Omental fat pad (tissue), 4 donors: ENCODE results near the gene COL27A1. TPM values are rescaled to one million over a fixed set of nuclear protein-coding genes. Genes with fewer than 3 reads are reported as not detected.

Experiments
- ATAC-seq: fragments of 150-250 bp; one replicate; pipeline ENCODE4 v1.9.1; 2016; ENCODE audit warnings: mild to moderate bottlenecking, moderate library complexity; ENCODE audit not compliant: low FRiP score
- DNase-seq: peaks from one replicate; pipeline ENCODE4 v3.0.0-alpha.2; 2019; ENCODE audit warnings: low spot score
- CTCF ChIP-seq, 3 donors: fragments of 450-650 bp; IDR thresholded peaks; one replicate each; pipeline ENCODE4 v1.5.1; 2016 to 2017; ENCODE audit warnings: antibody characterized with exemption in 3 of 3, mild to moderate bottlenecking in 3 of 3, moderate library complexity in 2 of 3
- total RNA-seq, 4 donors: library from RNA; depleted of rRNA; stranded (reverse); fragments of >200 nt; gene quantifications; one replicate each; pipeline ENCODE4 v1.1.0, GENCODE V29; 2016

The COL27A1 gene
- total RNA-seq, 4 donors from 2014 or later = 4.9 to 78.9 (median 10.1) TPM

GRCh38 chr9:114276908-114277821 is 121.8 kb downstream of the COL27A1 start:
- TF ChIP-seq CTCF (IDR thresholded peaks at IDR 0.05) = no peak
- no peak for ATAC-seq
- peak; percentile 25 for DNase-seq

- ATAC-seq = no peak
- TF ChIP-seq CTCF (IDR thresholded peaks at IDR 0.05) = no peak
- DNase-seq = no peak
Observed at GRCh38 chr9:114278356-114278755, 123.0 kb downstream of the COL27A1 start.

GRCh38 chr9:114278881-114279570 is 123.7 kb downstream of the COL27A1 start:
- ATAC-seq = no peak
- peak; percentile 18 for DNase-seq

GRCh38 chr9:114279693-114280092 is 124.4 kb downstream of the COL27A1 start:
- no peak for DNase-seq
- no peak for TF ChIP-seq CTCF (IDR thresholded peaks at IDR 0.05)
- no peak for ATAC-seq

More at GRCh38 chr9:114278881-114279570, 123.7 kb downstream of the COL27A1 start:
- TF ChIP-seq CTCF (IDR thresholded peaks at IDR 0.05) = no peak

GRCh38 chr9:114280636-114281472 is 125.5 kb downstream of the COL27A1 start:
- DNase-seq (peak; percentile 7), ATAC-seq (no peak)
- no peak for TF ChIP-seq CTCF (IDR thresholded peaks at IDR 0.05)

- DNase-seq (peak; percentile 16), ATAC-seq (no peak)
- TF ChIP-seq CTCF (IDR thresholded peaks at IDR 0.05) = no peak
Observed at GRCh38 chr9:114281473-114282103, 126.3 kb downstream of the COL27A1 start.
